Stimulated activated CD4-positive, alpha-beta T cell treated with anti-CD3 and anti-CD28 coated beads, TNF-alpha, amount 100 ng/mL, for 4 hours (primary cell): ENCODE data around the gene PPP1R8.
"Not testable (repeated sequence)": the region's sequence is repeated elsewhere in the genome, so short reads cannot be mapped to it uniquely, and the experiment has no call there.

Source experiments
- DNase-seq, 3 experiments: peaks; one replicate each; pipeline ENCODE4 v3.0.0-alpha.2; 2020; ENCODE audit warnings: low read depth in 3 of 3

Gene PPP1R8

GRCh38 chr1:27832762-27833161 lies 2.2 kb downstream of the PPP1R8 start:
- DNase-seq, result no peak

GRCh38 chr1:27833470-27833869 lies 2.9 kb downstream of the PPP1R8 start:
- no peak for DNase-seq

DNA sequence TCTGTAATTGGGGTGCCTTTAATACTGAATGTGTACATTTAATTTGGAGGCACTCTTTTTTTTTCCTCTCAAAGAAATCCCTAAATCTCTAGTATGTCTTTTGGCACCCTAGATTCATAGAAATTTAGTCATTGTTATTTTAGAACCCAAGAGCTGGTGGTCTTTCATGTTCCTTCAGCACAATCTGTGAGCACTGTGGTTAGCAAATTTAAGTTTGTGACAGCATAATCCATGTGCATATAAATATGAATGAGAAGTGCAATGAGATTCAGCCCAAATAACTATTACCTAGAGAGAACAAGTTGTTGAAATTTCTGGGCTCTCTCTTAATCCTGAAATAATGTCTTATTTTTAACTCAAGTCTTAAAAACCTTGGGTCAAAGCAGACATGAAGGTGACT lies 4.5 kb downstream of the PPP1R8 start:
- DNase-seq, result no peak

GRCh38 chr1:27835501-27835900 lies 4.9 kb downstream of the PPP1R8 start:
- no peak for DNase-seq

DNA sequence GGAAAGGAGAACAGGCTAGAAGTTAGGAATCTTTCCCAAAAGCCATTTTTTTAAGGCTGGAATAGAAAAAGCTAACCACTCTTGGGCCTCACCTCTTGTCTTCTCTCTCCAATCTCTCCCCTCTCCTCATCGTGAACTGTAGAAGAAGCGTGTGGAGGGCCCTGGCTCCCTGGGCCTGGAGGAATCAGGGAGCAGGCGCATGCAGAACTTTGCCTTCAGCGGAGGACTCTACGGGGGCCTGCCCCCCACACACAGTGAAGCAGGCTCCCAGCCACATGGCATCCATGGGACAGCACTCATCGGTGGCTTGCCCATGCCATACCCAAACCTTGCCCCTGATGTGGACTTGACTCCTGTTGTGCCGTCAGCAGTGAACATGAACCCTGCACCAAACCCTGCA lies 19.4 kb downstream of the PPP1R8 start:
- no peak for DNase-seq

DNA sequence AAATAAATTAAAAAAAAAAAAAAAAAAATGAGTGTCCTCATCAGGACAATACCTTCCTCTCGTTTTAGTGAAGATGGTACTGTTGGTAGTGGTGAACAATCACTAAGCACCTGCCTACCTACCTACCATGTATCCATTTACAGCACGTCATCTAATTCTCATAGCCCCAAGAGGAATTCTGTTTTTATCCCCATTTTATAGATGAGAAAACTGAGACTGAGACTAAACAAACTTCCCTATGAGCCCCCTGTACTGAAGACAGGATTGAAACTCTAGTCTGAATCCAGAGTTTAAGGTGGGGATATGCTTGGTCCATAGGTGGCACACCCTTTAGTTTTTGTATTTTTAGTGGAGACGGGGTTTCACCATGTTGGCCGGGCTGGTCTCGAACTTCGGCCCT lies 24.5 kb downstream of the PPP1R8 start:
- DNase-seq, result no peak

- DNase-seq, result no peak
These were observed 26.2 kb downstream of the PPP1R8 start for GRCh38 chr1:27856561-27857343.

DNA sequence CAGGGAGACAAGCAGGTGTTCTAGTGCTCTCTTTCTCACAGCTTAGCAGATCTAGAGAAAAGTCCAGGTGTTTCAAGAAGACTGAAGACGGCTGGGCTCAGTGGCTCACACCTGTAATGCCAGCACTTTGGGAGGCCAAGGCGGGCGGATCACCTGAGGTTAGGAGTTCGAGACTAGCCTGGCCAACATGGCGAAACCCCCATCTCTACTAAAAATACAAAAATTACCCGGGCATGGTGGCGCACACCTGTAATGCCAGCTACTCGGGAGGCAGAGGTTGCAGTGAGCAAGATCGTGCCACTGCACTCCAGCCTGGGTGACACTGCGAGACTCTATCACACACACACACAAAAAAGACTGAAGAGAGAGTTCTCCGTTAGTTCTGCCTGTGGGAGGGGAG lies 27.0 kb downstream of the PPP1R8 start:
- not testable (repeated sequence) for DNase-seq

GRCh38 chr1:27858072-27858948 lies 27.7 kb downstream of the PPP1R8 start:
- peak; percentile 71 to 74 (median 74) for DNase-seq

DNA sequence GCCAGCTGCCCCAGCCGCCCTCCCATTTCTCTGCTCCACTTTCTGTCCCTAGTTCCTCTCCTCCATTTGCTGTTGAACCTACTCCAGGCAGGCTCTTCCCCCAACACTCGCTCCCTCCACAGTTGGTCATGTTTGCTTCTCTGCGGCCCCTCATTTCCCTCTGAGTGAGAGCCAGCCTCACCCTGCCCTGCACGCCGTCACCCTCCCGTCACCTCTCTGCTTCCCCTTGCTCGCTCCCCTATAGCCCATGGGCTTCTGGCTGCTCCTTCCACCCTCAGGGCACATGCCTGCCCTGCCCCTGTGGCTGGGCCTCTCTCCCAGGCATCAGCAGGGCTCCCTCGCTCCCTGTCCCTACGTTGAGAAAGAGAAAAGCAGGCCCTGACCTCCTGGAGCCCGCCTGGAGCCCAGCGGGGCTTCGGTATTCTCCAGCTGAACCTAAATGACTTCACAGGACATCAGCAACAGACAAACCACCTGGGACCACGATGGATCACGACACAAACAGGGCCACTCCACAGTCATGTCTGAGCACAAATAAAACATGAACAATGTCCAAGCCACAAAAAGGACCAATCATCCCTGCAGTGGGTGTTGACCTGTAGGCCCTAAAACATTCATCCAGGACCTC lies 28.5 kb downstream of the PPP1R8 start:
- DNase-seq, result no peak

GRCh38 chr1:27861436-27861835 lies 30.9 kb downstream of the PPP1R8 start:
- DNase-seq, result no peak

- no peak for DNase-seq
These were observed 31.4 kb downstream of the PPP1R8 start for GRCh38 chr1:27862004-27862403.

- no peak for DNase-seq
These were observed 32.3 kb downstream of the PPP1R8 start for GRCh38 chr1:27862671-27863537.

- no peak for DNase-seq
These were observed 32.9 kb downstream of the PPP1R8 start for GRCh38 chr1:27863538-27863915.

DNA sequence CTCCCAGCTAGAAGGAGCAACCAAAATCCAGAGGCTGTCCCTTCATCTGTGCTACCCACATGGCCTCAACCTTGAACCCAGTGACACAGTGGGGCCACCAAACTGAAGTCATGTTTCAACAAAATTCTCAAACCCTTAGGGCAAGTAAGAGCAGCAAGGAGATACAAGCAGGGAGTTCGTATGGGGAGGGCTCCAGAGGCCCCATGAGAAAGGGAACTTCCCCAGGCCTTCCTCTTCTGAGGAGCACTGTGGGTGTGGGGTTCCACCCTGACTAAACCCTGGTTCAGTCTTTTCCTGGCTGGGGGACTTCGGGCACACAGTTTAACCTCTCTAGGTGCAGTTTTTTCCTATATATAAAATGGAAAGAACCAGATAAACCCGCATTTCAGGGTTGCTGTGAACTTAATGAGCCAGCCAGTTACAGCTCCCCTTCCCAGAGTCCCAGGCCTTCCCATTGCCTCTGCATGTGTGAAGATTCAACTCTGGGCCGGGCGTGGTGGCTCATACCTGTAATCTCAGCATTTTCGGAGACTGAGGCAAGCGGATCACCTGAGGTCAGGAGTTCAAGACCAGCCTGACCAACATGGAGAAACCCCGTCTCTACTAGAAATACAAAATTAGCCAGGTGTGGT lies 33.8 kb downstream of the PPP1R8 start:
- DNase-seq, result no peak

DNA sequence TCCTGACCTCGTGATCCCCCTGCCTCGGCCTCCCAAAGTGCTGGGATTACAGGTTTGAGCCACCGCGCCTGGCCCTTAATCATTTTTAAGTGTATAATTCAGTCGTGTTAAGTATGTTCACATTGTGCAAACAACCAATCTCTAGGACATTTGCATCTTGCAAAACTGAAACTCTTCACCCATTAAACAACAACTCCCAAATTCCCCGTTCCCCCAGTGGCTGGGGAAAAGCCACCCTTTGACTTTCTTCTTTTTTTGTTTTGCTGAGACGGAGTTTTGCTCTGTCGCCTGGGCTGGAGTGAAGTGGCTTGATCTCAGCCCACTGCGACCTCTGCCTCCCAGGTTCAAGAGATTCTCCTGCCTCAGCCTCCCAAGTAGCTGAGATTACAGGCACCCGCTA lies 35.2 kb downstream of the PPP1R8 start:
- no peak for DNase-seq

DNA sequence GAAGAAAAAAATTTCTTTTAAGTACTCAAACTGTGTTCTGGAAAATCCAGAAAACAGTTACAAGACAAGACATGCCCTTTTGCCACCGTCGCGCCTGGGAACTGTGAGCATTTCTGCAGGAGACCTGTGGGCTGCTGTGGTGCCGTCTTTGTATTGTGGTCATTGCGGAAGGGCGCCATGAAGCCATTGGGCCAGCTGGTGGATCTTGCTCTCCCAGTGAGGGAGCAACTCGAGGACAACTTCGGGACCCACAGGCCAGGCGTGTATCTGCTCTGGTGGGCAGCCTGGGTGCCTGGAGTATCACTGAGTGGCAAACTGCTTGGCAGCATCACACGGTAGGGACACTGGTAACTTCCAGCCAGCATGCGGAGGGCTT lies 38.0 kb downstream of the PPP1R8 start:
- no peak for DNase-seq

- peak in 1 of 3 experiments; percentile 38 for DNase-seq
These were observed 38.5 kb downstream of the PPP1R8 start for GRCh38 chr1:27868932-27869718.

DNA sequence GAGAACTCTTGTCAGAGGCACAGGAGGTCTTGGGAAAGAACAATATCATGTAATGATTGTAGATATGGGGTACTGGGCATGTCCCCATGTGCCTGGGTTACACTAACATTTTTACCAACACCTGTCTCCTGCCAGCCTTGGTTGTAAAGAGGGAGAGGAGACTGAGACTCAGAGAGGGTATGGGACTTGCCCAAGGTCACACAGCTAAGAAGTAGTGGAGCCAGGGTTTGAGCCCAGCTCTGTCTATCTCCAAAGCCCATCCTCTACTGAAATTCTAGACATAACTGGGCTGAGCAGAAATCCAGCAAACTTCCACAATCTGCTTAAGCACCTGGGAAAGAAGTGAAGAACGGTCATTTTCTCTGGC lies 39.1 kb downstream of the PPP1R8 start:
- no peak for DNase-seq

DNA sequence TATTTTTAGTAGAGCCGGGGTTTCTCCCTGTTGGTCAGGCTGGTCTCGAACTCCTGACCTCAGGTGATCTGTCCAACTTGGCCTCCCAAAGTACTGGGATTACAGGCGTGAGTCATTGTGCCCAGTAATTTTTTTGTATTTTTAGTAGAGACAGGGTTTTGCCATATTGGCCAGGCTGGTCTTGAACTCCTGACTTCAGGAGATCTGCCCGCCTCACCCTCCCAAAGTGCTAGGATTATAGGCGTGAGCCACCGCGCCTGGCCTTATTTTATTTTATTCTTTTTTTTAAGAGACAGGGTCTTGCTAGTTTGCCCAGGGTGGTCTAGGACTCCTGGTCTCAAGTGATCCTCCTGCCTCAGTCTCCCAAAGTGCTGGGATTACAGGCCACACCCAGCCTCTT lies 40.5 kb downstream of the PPP1R8 start:
- not testable (repeated sequence) for DNase-seq
